ENCODE data around the gene B3GALT6. TPM values are rescaled to one million over a fixed set of nuclear protein-coding genes. Genes with fewer than 3 reads are reported as not detected.

The B3GALT6 gene
- total RNA-seq, 1 donor from 2014 or later: 31.9 TPM

DNA sequence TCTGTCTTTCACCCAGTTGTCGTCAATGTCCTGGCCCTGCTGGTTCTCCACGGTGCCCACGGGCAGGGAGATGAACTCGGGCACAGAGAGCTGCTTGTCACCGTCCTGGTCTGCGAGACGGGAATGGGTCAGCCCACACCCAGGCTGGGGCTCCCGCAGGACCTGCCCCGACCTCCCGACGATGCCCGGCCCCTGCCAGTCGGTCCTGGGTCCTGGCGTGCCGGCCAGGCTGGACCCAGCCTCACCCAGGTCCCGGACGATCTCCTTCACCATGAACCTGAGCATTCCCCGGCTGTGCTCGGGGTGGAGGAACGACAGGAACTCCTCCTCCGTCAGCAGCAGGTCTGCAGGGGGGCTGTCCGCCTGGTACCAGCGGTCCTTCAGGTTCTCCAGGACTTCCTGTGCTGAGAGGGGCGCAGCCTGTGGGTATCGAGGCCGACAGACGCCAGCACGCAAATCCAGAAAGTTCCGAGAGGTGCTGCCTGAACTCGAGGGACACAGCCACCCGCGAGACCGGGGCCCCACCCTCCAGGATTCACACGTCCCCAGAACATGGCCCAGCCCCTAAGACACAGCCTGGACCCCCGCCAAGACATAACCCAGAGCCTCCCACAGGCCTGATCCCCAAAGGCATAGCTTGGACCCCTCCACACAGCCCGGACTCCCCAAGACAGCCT lies 13.4 kb upstream of the B3GALT6 start:
- Mint-ChIP-seq H3K27ac (no peak overlapping the region), H3K4me3 (ENCODE audit: low read depth) (no peak overlapping the region), H3K36me3 (ENCODE audit: insufficient read depth) (peaks cover 17% of the 10 kb centered on the region), H3K27me3 (no peaks in the 10 kb centered on the region), H3K9me3 (ENCODE audit: low read depth) (no peaks in the 10 kb centered on the region), H3K4me1 (ENCODE audit: low read depth) (no peaks in the 10 kb centered on the region)
- TF ChIP-seq, protein P1, sequence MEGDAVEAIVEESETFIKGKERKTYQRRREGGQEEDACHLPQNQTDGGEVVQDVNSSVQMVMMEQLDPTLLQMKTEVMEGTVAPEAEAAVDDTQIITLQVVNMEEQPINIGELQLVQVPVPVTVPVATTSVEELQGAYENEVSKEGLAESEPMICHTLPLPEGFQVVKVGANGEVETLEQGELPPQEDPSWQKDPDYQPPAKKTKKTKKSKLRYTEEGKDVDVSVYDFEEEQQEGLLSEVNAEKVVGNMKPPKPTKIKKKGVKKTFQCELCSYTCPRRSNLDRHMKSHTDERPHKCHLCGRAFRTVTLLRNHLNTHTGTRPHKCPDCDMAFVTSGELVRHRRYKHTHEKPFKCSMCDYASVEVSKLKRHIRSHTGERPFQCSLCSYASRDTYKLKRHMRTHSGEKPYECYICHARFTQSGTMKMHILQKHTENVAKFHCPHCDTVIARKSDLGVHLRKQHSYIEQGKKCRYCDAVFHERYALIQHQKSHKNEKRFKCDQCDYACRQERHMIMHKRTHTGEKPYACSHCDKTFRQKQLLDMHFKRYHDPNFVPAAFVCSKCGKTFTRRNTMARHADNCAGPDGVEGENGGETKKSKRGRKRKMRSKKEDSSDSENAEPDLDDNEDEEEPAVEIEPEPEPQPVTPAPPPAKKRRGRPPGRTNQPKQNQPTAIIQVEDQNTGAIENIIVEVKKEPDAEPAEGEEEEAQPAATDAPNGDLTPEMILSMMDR (IDR thresholded peaks at IDR 0.05; ENCODE audit: unreplicated experiment): no peak
- DNase-seq (ENCODE audit: low spot score, unreplicated experiment): no peak

DNA sequence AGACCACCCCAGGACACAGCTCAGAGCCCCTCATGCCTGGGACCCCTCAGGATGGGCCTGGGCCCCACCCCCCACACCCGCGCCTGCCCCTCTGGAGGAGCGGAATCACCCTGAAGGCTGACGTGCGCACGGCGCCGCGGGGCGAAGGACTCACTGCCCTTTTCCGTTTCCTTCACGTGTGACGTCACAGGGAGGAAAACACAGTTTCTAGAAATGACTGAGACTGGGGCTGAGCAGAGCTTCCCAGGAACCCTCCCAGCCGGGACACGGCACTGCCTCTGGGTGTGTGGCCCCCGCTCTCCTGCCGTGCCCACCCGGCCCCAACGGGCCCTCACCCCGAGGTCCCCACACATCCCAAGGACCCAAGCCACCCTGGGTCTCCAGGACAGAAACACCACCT lies 12.7 kb upstream of the B3GALT6 start:
- H3K27ac Mint-ChIP-seq: no peak overlapping the region
- H3K9me3 Mint-ChIP-seq (ENCODE audit: low read depth): no peaks in the 10 kb centered on the region
- TF ChIP-seq, protein P1 (IDR thresholded peaks at IDR 0.05; ENCODE audit: unreplicated experiment): no peak
- no peak overlapping the region for H3K4me3 Mint-ChIP-seq (ENCODE audit: low read depth)
- no peaks in the 10 kb centered on the region for H3K4me1 Mint-ChIP-seq (ENCODE audit: low read depth)
- no peak for DNase-seq (ENCODE audit: low spot score, unreplicated experiment)
- H3K27me3 Mint-ChIP-seq: no peaks in the 10 kb centered on the region
- peaks cover 19% of the 10 kb centered on the region for H3K36me3 Mint-ChIP-seq (ENCODE audit: insufficient read depth)

DNA sequence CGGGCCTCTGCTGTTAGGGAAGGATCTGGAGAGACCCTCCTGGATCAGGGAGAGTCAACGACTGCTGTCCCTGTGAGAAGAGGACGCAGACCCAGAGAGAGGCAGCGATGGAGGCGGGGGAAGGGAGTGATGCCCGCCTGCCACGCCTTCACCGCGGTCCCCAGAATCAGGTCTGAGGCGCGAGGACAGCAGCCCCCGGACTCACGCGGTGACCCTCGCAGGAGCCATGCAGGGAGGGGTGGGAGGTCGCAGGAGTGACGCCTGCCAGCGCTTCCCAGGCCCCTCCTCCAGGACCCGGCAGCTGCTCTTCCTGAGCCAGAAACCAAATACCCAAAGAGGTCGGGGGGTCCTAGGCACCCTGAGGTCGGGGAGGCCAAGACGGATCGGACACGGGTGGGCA lies 11.8 kb upstream of the B3GALT6 start:
- Mint-ChIP-seq H3K4me1 (ENCODE audit: low read depth) (no peaks in the 10 kb centered on the region), H3K27me3 (no peaks in the 10 kb centered on the region), H3K9me3 (ENCODE audit: low read depth) (no peaks in the 10 kb centered on the region), H3K4me3 (ENCODE audit: low read depth) (no peak overlapping the region), H3K27ac (no peak overlapping the region), H3K36me3 (ENCODE audit: insufficient read depth) (peaks cover 19% of the 10 kb centered on the region)
- DNase-seq (ENCODE audit: low spot score, unreplicated experiment): no peak
- TF ChIP-seq, protein P1 (IDR thresholded peaks at IDR 0.05; ENCODE audit: unreplicated experiment): no peak

DNA sequence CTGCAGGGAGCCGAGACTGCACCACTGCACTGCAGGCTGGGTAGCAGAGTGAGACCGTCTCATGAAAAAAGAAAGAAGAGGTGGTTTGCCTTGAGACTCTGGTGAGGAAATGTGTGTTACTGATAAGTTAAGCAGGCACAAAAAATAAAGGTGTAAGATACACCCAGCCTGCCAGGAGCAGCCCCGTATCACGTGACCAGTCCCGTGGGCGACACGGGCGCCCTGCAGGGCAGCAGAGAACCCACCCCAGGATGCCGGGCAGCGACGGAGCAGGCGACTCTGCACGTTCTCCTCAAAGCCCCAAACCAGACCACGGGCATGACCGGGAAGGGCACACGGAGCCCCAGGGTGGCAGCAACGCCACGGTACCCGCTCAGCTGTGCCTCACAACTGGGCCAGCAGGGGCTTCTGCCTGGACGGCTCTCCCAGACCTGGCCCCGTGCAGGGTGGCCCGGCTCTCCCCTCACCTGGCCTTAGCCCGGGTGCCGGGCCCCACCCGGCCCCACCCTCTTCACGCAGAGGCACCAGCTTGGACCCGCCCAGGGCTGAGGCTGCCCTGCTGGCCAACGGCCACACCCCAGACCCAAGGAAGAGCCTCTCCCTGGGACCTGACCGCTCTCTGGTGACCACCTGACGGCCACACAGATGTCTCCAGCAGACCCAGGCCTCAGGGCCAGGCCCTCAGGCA lies 10.0 kb upstream of the B3GALT6 start:
- Mint-ChIP-seq H3K36me3 (ENCODE audit: insufficient read depth) (peaks cover 17% of the 10 kb centered on the region), H3K4me3 (ENCODE audit: low read depth) (no peak overlapping the region), H3K4me1 (ENCODE audit: low read depth) (no peaks in the 10 kb centered on the region), H3K27ac (no peak overlapping the region), H3K27me3 (no peaks in the 10 kb centered on the region), H3K9me3 (ENCODE audit: low read depth) (no peaks in the 10 kb centered on the region)
- TF ChIP-seq, protein P1 (IDR thresholded peaks at IDR 0.05; ENCODE audit: unreplicated experiment): no peak
- no peak for DNase-seq (ENCODE audit: low spot score, unreplicated experiment)

DNA sequence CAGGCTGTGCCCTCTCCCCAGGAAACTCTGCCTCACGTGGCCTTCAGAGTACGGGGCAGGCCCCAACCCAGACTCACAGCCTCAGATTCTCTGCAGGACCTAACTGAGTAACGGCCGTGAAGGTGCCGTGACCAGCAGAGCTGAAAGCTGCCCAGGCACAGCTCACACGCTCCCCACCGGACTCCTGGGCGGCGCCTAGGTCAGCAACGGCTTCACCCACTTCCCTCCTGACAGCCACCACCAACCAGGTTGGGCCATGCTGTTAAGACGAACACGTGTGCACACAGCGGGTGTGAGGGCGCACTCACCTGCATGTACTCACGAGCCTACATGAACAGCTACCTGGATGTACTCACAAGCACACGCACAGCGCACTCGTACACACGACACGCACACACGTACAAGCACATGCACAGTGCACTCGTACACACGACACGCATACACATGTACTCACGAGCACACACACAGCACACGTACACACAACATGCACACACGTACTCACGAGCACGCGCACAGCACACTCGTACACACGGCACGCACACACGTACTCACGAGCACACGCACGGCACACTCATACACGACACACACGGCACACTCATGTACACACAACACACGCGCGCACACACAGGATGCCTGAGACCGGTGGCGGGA lies 9.3 kb upstream of the B3GALT6 start:
- TF ChIP-seq, protein P1 (IDR thresholded peaks at IDR 0.05; ENCODE audit: unreplicated experiment): no peak
- no peak overlapping the region for H3K27ac Mint-ChIP-seq
- no peaks in the 10 kb centered on the region for H3K9me3 Mint-ChIP-seq (ENCODE audit: low read depth)
- DNase-seq (ENCODE audit: low spot score, unreplicated experiment): no peak
- H3K4me3 Mint-ChIP-seq (ENCODE audit: low read depth): no peak overlapping the region
- peaks cover 16% of the 10 kb centered on the region for H3K36me3 Mint-ChIP-seq (ENCODE audit: insufficient read depth)
- no peaks in the 10 kb centered on the region for H3K27me3 Mint-ChIP-seq
- no peaks in the 10 kb centered on the region for H3K4me1 Mint-ChIP-seq (ENCODE audit: low read depth)
